ES-I3 (cell line): Measurements from ENCODE around the gene COG7.
"Not testable (repeated sequence)": the region's sequence is repeated elsewhere in the genome, so short reads cannot be mapped to it uniquely, and the experiment has no call there.

Source experiments
- H3K36me3 ChIP-seq: 2 replicates; pipeline ENCODE4 v1.6.1; 2013; ENCODE audit warnings: mild to moderate bottlenecking, low read length, control low read depth, moderate library complexity; ENCODE audit not compliant: insufficient read depth
- H3K4me1 ChIP-seq: 2 replicates; pipeline ENCODE4 v1.6.1; 2013; ENCODE audit warnings: mild to moderate bottlenecking, control low read depth, low read length; ENCODE audit not compliant: insufficient read depth
- H3K9ac ChIP-seq: 2 replicates; pipeline ENCODE4 v1.6.1; 2013; ENCODE audit warnings: low read depth, mild to moderate bottlenecking, low read length, moderate library complexity
- H3K9me3 ChIP-seq: 2 replicates; pipeline ENCODE4 v1.6.1; 2013; ENCODE audit warnings: mild to moderate bottlenecking, low read length, moderate library complexity; ENCODE audit not compliant: control insufficient read depth, insufficient read depth

COG7 gene

DNA sequence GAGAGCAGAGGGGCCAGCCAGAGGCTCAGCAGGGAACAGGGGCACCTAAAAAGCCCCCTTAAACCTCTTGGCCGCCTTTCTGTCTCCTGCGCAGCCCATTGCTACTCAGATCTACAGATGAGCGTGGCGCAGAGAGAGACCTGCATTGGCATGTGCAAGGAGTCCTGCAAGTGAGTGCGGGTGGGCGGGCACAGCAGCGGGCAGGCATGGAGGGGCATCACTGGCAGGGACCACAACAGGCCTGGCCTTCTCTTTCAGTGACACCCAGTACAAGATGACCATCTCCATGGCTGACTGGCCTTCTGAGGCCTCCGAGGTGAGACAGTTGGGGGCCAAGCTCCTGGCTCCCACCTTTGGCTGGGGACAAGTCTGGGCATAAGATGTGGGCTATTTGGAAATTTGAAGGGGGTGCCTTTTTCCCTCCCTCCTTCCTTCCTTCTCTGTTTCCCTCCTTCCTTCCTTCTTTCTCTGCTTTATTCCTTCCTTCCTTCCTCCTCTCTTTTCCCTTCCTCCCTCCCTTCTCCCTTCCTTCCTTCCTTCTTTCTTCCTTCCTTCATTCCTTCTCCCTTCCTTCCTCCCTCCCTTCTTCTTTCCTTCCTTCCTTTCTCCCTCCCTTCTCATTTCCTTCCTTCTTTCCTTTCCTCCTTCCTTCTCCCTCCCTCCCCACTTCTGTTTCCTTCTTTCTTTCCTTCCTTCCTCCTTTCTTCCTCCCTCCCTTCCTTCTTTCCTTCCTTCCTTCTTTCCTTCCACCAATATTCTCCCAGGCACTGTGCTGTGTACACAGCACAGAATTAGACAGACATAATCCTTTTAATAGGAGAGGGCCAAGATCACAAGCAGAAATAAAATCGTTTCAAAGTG is 75.7 kb downstream of the COG7 start:
- H3K9ac ChIP-seq, result no peak overlapping the region
- H3K4me1 ChIP-seq, result no peaks in the 10 kb centered on the region
- no peaks in the 10 kb centered on the region for H3K36me3 ChIP-seq
- no peaks in the 10 kb centered on the region for H3K9me3 ChIP-seq

DNA sequence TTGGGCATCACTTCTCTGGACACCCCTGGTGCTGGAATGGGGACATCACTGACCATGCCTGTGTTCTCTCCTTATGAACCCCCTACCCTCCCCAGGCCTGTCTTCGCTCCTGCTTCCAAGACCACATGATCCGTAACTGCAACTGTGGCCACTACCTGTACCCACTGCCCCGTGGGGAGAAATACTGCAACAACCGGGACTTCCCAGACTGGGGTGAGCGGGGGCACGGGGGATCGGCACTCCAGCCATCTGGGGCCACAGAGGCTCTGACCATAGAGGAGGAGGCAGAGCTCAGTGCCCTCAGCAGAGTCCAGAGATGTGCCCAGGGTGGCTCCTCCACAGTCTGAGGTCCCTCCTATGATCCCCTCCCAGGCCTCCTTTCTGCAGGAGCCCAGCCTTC is 77.3 kb downstream of the COG7 start:
- Histone ChIP-seq H3K9ac (no peak overlapping the region), H3K4me1 (no peaks in the 10 kb centered on the region), H3K9me3 (no peaks in the 10 kb centered on the region), H3K36me3 (no peaks in the 10 kb centered on the region)

DNA sequence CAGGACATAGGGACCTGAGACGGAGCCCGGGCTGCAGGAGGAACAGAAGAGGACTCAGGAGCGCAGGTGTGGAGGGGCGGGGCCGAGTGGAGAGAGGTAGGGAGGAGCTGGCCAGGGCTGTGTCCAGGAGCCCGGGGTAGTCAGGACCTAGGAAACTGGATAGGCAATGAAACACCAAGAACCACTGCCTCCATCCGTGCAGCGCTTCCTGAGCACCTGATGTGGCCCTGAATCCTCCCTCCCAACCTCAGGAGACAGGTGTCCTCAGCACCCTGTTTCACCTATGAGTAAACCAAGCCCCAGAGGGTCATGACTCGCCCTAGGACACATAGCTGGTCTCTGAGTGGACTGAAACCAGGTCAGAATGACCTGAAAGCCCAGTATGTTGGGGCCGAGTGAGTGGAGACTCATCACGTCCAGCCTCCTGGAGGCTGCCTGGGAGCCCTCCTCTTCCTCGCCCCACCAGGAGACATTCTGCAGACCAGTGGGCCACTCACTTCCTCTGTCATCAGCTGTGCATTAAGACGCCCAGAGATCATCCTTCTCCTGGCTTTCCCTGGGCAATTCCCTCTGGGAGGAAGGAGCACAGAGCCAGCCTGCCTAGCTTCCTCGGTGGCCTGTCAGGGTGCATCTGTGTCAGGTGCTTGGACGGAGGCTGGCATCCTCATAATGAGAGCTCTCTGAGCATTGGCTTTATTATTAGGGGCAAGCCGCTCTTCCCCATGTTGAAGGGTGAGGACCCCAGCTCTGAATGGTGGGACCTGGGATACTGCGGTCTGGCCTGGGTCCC is 78.1 kb downstream of the COG7 start:
- H3K9ac ChIP-seq, result no peak overlapping the region
- H3K9me3 ChIP-seq, result no peaks in the 10 kb centered on the region
- H3K36me3 ChIP-seq, result no peaks in the 10 kb centered on the region
- no peaks in the 10 kb centered on the region for H3K4me1 ChIP-seq

DNA sequence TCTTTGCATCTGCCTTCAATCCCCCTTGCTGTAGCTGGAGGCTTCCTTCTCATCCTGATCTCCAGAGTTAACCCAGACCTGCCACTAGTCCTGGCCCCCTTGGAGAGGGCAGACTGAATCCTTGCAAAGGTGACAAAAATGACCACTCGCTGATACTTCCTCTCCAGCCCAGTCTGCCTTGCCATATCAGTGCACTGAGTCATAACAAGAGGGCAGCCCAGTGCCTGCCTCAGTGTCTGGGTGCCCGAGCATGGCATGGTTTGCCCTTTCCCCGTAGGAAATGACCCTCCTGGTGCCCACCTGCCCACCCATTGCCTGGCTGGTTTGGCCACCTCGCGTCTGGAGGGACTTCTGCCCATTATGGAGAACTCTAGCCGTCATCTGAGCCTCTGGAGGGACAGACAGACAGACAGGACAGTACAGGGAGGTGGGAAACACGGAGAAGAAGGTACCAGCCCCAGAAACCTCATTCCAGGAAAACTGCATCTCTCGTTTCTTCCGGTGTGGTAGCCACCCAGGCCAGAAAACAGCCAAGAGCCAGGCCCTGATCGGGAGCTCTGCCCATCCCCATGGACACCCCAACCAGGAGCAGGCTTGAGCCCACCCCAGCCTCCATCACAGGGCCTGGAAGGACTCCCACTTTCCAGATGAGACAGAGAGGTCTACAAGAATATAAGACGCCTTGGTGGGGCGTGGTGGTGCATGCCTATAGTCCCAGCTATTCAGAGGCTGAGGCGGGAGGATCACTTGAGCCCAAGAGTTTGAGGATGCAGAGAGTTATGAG is 79.4 kb downstream of the COG7 start:
- H3K9ac ChIP-seq, result no peak overlapping the region
- H3K4me1 ChIP-seq, result no peaks in the 10 kb centered on the region
- H3K9me3 ChIP-seq, result no peaks in the 10 kb centered on the region
- no peaks in the 10 kb centered on the region for H3K36me3 ChIP-seq

DNA sequence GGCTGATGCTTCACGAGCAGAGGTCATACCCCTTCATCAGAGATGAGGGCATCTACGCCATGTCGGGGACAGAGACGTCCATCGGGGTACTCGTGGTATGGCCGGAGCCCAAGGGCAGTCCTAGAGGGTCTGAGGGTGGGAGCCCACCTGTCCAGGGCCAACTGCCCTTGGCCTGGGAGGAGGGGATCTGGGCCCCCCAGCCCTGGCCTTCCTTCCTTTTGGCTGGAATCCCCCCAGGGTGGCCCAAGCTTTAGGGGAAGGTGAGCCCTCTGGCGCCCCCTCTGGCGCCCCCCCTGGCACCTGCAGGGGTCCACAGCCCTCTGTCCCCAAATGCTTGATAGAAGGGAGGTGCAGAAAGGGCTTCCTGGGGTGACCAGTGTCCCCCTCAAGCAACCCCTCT is 81.6 kb downstream of the COG7 start:
- no peaks in the 10 kb centered on the region for H3K4me1 ChIP-seq
- H3K9me3 ChIP-seq, result no peaks in the 10 kb centered on the region
- H3K9ac ChIP-seq, result no peak overlapping the region
- no peaks in the 10 kb centered on the region for H3K36me3 ChIP-seq

DNA sequence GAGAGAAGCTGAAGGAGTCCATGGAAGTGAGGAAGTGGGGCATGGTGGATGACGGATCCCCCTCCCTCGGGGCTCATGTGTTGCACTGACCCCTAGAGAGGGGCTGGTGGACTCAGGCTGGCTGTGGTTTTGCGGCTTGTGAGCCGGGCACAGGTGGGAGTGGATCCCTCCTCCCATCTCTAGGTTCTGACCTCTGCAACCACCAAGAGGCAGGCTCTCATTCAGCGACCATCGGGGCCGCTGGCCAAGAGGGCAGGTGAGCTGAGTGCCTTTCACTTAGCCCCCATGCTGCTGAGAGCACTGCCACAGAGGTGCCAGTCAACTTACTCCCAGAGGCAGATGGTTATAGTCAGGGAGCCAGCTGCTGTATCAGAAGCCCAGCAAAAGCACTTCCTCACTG is 83.6 kb downstream of the COG7 start:
- no peaks in the 10 kb centered on the region for H3K36me3 ChIP-seq
- H3K9ac ChIP-seq, result no peak overlapping the region
- no peaks in the 10 kb centered on the region for H3K9me3 ChIP-seq
- H3K4me1 ChIP-seq, result peaks cover 6% of the 10 kb centered on the region

DNA sequence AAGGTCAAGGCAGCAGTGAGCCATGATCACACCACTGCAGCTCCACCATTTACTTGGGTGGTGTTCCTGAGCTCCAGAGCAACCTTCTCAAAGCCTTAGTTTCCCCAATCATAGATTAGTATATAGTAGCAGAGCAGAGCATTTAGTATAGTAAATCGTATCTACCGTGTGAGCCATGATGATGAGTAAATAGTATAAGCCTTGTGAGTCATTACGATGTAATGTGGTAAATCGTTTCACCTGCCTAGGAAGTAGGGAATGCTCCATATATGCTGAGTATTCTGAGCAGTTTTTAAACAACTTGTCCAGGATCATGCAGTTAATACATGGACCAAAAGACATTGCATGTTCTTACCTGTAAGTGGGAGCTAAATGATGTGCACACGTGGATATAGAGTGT is 84.5 kb downstream of the COG7 start:
- Histone ChIP-seq H3K9me3 (no peaks in the 10 kb centered on the region), H3K9ac (no peak overlapping the region), H3K4me1 (peaks cover 6% of the 10 kb centered on the region), H3K36me3 (no peaks in the 10 kb centered on the region)

DNA sequence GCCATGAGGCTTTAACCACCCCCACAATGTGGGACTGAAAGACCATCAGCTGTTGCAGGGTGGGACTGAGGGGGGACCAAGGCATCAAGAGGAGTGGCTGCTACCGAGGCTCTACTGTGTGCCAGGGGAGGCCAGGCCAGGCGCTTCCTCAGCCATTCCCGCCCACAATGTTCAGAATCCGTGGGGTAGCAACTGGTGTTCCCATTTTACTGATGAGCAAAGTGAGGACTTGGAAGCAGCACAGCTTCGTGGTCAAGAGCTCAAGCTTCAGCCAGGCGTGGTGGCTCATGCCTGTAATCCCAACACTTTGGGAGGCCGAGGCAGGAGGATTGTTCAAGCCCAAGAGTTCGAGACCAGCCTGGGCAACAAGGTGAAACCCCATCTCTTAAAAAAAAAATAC is 85.0 kb downstream of the COG7 start:
- Histone ChIP-seq H3K4me1 (peaks cover 6% of the 10 kb centered on the region), H3K36me3 (no peaks in the 10 kb centered on the region), H3K9ac (no peak overlapping the region), H3K9me3 (no peaks in the 10 kb centered on the region)

DNA sequence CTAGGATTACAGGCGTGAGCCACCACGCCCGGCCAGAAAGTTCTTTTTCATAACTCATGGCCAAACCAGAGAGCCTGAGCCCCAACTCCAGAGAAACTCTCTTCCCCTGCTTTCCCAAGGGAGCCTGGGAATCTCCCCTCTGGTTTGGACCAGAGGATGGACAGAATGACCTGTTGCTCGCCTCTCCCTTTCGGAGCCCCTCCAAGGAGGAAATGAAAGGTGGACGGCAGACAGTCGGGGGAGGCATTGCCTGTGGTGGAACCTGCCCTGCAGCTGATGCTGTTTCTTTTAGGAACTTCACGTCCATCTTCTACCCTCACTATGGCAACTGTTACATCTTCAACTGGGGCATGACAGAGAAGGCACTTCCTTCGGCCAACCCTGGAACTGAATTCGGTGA is 85.4 kb downstream of the COG7 start:
- no peak overlapping the region for H3K9ac ChIP-seq
- H3K36me3 ChIP-seq, result no peaks in the 10 kb centered on the region
- no peaks in the 10 kb centered on the region for H3K9me3 ChIP-seq
- peaks cover 6% of the 10 kb centered on the region for H3K4me1 ChIP-seq

DNA sequence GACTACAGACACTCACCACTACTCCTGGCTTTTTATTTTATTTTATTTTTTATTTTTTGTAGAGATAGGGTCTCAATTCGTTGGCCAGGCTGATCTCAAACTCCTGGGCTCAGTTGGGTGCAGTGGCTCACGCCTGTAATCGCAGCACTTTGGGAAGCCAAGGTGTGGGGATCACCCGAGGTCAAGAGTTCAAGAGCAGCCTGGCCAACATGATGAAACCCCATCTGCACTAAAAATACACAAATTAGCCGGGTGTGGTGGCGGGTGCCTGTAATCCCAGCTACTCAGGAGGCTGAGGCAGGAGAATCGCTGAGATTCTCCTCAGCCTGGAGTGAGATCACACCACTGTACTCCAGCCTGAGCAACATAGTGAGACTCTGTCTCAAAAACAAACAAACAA is 86.6 kb downstream of the COG7 start:
- H3K4me1 ChIP-seq, H3K36me3 ChIP-seq, H3K9me3 ChIP-seq, H3K9ac ChIP-seq: not testable (repeated sequence)

DNA sequence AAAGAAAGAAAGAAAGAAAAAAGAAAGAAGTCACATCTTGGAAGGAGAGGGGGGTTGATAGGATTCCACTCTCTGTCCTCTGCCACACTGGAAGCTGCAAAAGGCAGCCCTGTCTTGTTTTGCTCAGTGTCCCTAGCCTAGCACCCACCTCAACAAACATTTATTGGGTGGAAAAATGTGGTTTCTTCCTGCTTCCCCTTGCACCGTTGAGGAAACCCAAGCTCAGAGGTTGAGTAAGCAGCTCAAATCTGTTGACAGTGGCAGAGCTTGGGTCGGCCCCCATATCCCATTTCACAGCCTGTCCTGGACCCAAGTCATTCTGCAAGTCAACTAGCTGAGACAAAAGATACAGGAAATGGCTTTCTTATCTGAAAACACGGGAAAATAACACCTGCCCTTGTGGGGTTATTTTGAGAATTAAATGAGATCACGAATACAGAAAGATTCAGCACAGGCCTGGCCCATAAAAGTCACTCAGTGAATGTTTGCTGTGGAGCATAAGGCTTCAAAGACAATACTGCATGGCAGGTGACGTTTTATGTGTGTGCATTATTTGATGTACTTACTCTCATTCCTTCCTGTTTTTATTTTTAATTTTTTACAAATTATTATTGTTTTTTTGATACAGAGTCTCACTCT is 87.3 kb downstream of the COG7 start:
- peaks cover 6% of the 10 kb centered on the region for H3K4me1 ChIP-seq
- no peaks in the 10 kb centered on the region for H3K9me3 ChIP-seq
- no peak overlapping the region for H3K9ac ChIP-seq
- H3K36me3 ChIP-seq, result no peaks in the 10 kb centered on the region

DNA sequence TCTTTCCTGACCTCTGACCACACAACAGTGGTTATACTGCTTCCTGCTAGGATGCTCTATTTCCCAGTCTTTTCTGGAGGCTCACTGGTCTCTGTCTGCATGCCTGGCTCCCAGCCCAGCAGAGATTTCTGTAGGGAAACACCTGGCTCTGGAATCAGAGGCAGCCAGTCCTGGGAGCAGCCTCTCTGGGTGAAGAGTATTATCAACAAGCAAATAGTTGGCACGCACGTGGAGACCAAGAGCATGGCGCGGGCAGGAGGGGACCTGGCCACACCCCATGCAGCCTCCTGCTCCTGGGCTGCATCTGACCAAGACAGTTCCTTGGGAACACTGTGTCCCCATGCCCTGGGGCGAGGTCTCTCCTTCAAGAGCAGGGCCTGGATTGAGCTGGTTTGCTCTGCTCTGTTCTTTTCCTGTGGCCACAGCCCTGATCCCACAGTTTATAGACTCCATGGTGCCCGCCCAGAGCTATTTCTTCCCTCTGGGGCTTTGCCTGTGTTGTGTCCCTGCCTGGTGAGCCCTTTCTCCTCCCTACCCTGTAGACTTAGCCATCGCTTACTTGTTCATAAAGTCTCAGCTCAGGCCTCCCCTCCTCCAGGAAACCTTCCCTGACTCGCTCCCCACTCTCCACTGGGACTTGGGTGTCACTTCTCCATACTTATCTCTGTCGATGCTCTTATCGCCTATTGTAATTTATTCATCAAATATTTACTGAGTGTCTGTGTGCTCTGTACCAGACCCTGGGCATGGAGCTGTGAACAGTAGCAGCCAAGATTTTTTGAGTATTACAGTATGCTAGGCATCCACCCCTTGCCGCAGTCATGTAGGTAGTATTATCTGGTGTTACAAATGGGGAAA is 90.3 kb downstream of the COG7 start:
- Histone ChIP-seq H3K9ac (no peak overlapping the region), H3K9me3 (no peaks in the 10 kb centered on the region), H3K4me1 (peaks cover 6% of the 10 kb centered on the region), H3K36me3 (no peaks in the 10 kb centered on the region)

DNA sequence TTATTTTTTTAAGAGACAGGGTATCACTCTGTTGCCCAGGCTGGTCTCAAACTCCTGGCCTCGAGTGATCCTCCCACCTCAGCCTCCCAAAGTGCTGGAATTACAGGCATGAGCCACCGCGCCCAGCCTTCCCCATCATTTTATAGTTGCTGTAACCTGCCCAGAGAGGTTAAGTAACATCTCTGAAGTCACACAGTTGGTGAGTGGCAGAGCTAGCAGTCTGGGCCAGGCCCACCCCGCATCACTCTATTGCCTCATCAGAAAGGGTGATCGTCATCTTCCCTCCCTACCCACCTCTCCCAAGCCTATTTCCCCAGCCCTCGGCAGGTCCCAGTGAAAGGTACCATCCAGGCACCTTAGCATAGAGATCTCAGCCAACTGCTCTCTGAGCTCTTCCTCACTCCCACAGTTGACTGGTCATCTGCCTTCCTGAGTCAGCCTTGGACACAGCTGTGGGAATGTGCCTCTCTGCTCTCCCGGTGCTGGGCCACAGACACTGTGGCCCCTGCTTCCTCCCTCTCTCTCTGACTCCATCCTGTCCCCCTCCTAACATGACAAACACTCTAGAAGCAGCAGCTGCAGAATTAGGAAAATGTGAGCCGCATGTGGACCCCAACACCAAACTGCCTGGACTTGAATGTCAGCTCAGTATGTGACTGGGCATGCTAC is 93.8 kb downstream of the COG7 start:
- no peaks in the 10 kb centered on the region for H3K4me1 ChIP-seq
- no peaks in the 10 kb centered on the region for H3K36me3 ChIP-seq
- H3K9me3 ChIP-seq, result no peaks in the 10 kb centered on the region
- no peak overlapping the region for H3K9ac ChIP-seq
